Measurements from ENCODE around the gene METTL25. TPM values are rescaled to one million over a fixed set of nuclear protein-coding genes. Genes with fewer than 3 reads are reported as not detected.

METTL25 gene
- total RNA-seq, 1 experiment from 2014 or later, result 11.6 TPM

DNA sequence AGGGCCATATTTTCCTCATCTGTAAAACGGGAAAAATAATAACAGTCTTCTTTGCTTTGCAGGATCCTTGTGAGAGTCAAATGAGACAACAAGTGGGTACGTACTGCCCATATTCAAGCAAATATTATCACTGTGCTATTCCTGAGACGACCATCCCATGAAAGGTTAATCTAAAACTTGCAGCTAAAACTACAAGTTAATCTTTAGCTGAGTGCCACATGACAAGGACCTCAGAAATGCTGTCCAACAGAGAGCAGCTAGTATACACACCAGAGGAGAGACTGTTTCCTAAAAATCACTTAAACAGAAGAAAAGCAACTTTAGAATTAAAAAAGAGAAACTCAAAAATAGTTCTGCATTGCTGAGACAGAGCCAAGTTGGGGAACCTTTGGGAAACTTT, 165.7 kb downstream of the METTL25 start:
- H3K4me1 ChIP-seq (ENCODE audit: insufficient read depth, low read length), result no peaks in the 10 kb centered on the region
- H4K5ac ChIP-seq (ENCODE audit: insufficient read length, low read depth, low read length), result no peak overlapping the region
- no peak overlapping the region for H3K56ac ChIP-seq (ENCODE audit: insufficient read length, low read depth, low read length)
- H4K20me1 ChIP-seq (ENCODE audit: control insufficient read depth, insufficient read depth, insufficient read length), result no peaks in the 10 kb centered on the region
- Mint-ChIP-seq H3K27ac (no peak overlapping the region), H3K9me3 (no peaks in the 10 kb centered on the region; a peak in 1 of 5 replicates), H3K27me3 (ENCODE audit: low read depth) (no peaks in the 10 kb centered on the region), H3K4me1 (no peaks in the 10 kb centered on the region), H3K36me3 (ENCODE audit: insufficient read depth in 1 of 3, low read depth in 3 of 3) (no peaks in the 10 kb centered on the region), H3K4me3 (no peak overlapping the region)
- WGBS (ENCODE audit: extremely low coverage, insufficient read length, low lambda C conversion rate), result no CpG with 5 or more reads among the region's 3 CpGs
- no peak overlapping the region for H2BK15ac ChIP-seq (ENCODE audit: low read depth, low read length)
- H3K23me2 ChIP-seq (ENCODE audit: insufficient read length, low read depth, low read length, poor library complexity, severe bottlenecking), result no peaks in the 10 kb centered on the region
- no peak overlapping the region for H3K14ac ChIP-seq (ENCODE audit: insufficient read depth, low read length)
- no peak overlapping the region for H3K27ac ChIP-seq (ENCODE audit: insufficient read length, low read depth, low read length)
- no peak overlapping the region for H2BK20ac ChIP-seq (ENCODE audit: low read depth, low read length, poor library complexity, severe bottlenecking)
- H3K9me3 ChIP-seq (ENCODE audit: control insufficient read depth, low read depth, low read length), result no peaks in the 10 kb centered on the region
- no peak overlapping the region for H4K8ac ChIP-seq (replicated peaks; ENCODE audit: insufficient read length, low read depth, low read length)
- no peak overlapping the region for H3K4ac ChIP-seq (ENCODE audit: low read depth, low read length)
- no peak overlapping the region for H4K91ac ChIP-seq (ENCODE audit: insufficient read length, low read depth, low read length)
- no peaks in the 10 kb centered on the region for H3K27me3 ChIP-seq (ENCODE audit: insufficient read depth, low read length)
- H3K79me2 ChIP-seq (ENCODE audit: insufficient read depth, low read length), result no peaks in the 10 kb centered on the region; the same call in 1 of the 2 replicates
- no peak overlapping the region for H3K18ac ChIP-seq (ENCODE audit: insufficient read length, low read depth, low read length)
- DNase-seq, result no peak
- H2AFZ ChIP-seq (ENCODE audit: low read length), result no peak overlapping the region
- H3K4me2 ChIP-seq (ENCODE audit: insufficient read depth, insufficient read length, low read length), result no peak overlapping the region
- no peaks in the 10 kb centered on the region for H3K79me1 ChIP-seq (ENCODE audit: insufficient read depth, low read depth, low read length, poor library complexity, severe bottlenecking)
- no peak overlapping the region for H2AK5ac ChIP-seq (ENCODE audit: insufficient read length, low read length)
- H3T11ph ChIP-seq (ENCODE audit: low read length), result no peak overlapping the region
- no peak overlapping the region for H2BK5ac ChIP-seq (ENCODE audit: insufficient read length, low read length)
- no peak overlapping the region for H3K23ac ChIP-seq (ENCODE audit: insufficient read length, low read depth, low read length)
- no peak overlapping the region for H2BK120ac ChIP-seq (ENCODE audit: low read depth, low read length, poor library complexity, severe bottlenecking)
- TF ChIP-seq, protein P1, sequence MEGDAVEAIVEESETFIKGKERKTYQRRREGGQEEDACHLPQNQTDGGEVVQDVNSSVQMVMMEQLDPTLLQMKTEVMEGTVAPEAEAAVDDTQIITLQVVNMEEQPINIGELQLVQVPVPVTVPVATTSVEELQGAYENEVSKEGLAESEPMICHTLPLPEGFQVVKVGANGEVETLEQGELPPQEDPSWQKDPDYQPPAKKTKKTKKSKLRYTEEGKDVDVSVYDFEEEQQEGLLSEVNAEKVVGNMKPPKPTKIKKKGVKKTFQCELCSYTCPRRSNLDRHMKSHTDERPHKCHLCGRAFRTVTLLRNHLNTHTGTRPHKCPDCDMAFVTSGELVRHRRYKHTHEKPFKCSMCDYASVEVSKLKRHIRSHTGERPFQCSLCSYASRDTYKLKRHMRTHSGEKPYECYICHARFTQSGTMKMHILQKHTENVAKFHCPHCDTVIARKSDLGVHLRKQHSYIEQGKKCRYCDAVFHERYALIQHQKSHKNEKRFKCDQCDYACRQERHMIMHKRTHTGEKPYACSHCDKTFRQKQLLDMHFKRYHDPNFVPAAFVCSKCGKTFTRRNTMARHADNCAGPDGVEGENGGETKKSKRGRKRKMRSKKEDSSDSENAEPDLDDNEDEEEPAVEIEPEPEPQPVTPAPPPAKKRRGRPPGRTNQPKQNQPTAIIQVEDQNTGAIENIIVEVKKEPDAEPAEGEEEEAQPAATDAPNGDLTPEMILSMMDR (conservative IDR thresholded peaks at IDR 0.05), result no peak
- no peak overlapping the region for H3K9ac ChIP-seq (ENCODE audit: extremely low read depth, insufficient read length, low read length)
- no peak overlapping the region for H2BK12ac ChIP-seq (ENCODE audit: insufficient read length, low read depth, low read length)
